Activated naive CD8-positive, alpha-beta T cell (primary cell): ENCODE measurements around the gene TNRC18.

Source experiments
- H3K27ac Mint-ChIP-seq: one replicate; pipeline ENCODE4 v1.8.0; 2021; ENCODE audit warnings: mixed read lengths
- H3K27me3 Mint-ChIP-seq: one replicate; pipeline ENCODE4 v1.8.0; 2021; ENCODE audit warnings: mixed read lengths
- H3K36me3 Mint-ChIP-seq: one replicate; pipeline ENCODE4 v1.8.0; 2021; ENCODE audit warnings: mixed read lengths
- H3K4me1 Mint-ChIP-seq: one replicate; pipeline ENCODE4 v1.8.0; 2021; ENCODE audit warnings: low read depth, mixed read lengths
- H3K4me3 Mint-ChIP-seq: one replicate; pipeline ENCODE4 v1.8.0; 2021; ENCODE audit warnings: mild to moderate bottlenecking, mixed read lengths
- H3K9me3 Mint-ChIP-seq: one replicate; pipeline ENCODE4 v1.8.0; 2021; ENCODE audit warnings: low read depth, mixed read lengths

Gene TNRC18

GRCh38 chr7:5424749-5425506, 1.3 kb upstream of the TNRC18 start:
- Mint-ChIP-seq H3K4me3 (peak overlapping the region; percentile 83), H3K27ac (no peak overlapping the region), H3K4me1 (peaks cover 30% of the 10 kb centered on the region), H3K9me3 (no peaks in the 10 kb centered on the region), H3K27me3 (peaks cover 20% of the 10 kb centered on the region), H3K36me3 (no peaks in the 10 kb centered on the region)

GRCh38 chr7:5423976-5424748, 528 bp upstream of the TNRC18 start:
- peaks cover 15% of the 10 kb centered on the region for H3K27me3 Mint-ChIP-seq

GRCh38 chr7:5422396-5423305, 983 bp downstream of the TNRC18 start:
- Mint-ChIP-seq H3K9me3 (no peaks in the 10 kb centered on the region), H3K27me3 (peaks cover 25% of the 10 kb centered on the region), H3K4me1 (peaks cover 39% of the 10 kb centered on the region), H3K36me3 (no peaks in the 10 kb centered on the region), H3K4me3 (peak overlapping the region; percentile 76), H3K27ac (no peak overlapping the region)

More at GRCh38 chr7:5423976-5424748, 528 bp upstream of the TNRC18 start:
- H3K9me3 Mint-ChIP-seq, result no peaks in the 10 kb centered on the region
- H3K36me3 Mint-ChIP-seq, result no peaks in the 10 kb centered on the region
- peak overlapping the region; percentile 83 for H3K4me3 Mint-ChIP-seq
- no peak overlapping the region for H3K27ac Mint-ChIP-seq
- peaks cover 29% of the 10 kb centered on the region for H3K4me1 Mint-ChIP-seq

- H3K27me3 Mint-ChIP-seq, result peaks cover 25% of the 10 kb centered on the region
- H3K27ac Mint-ChIP-seq, result no peak overlapping the region
- H3K4me1 Mint-ChIP-seq, result peaks cover 36% of the 10 kb centered on the region
- peak overlapping the region; percentile 76 for H3K4me3 Mint-ChIP-seq
- no peaks in the 10 kb centered on the region for H3K9me3 Mint-ChIP-seq
- no peaks in the 10 kb centered on the region for H3K36me3 Mint-ChIP-seq
These were observed 1.8 kb downstream of the TNRC18 start for GRCh38 chr7:5421714-5422395.

GRCh38 chr7:5420881-5421713, 2.5 kb downstream of the TNRC18 start:
- Mint-ChIP-seq H3K27ac (no peak overlapping the region), H3K4me1 (peaks cover 35% of the 10 kb centered on the region), H3K4me3 (peak overlapping the region; percentile 76), H3K27me3 (peaks cover 24% of the 10 kb centered on the region), H3K36me3 (no peaks in the 10 kb centered on the region), H3K9me3 (no peaks in the 10 kb centered on the region)

GRCh38 chr7:5420067-5420880, 3.4 kb downstream of the TNRC18 start:
- no peaks in the 10 kb centered on the region for H3K36me3 Mint-ChIP-seq
- peak overlapping the region; percentile 69 for H3K4me3 Mint-ChIP-seq
- peaks cover 30% of the 10 kb centered on the region for H3K4me1 Mint-ChIP-seq
- no peaks in the 10 kb centered on the region for H3K9me3 Mint-ChIP-seq
- peaks cover 19% of the 10 kb centered on the region for H3K27me3 Mint-ChIP-seq
- H3K27ac Mint-ChIP-seq, result no peak overlapping the region

- Mint-ChIP-seq H3K4me3 (peak overlapping the region; percentile 78), H3K4me1 (peaks cover 25% of the 10 kb centered on the region), H3K9me3 (no peaks in the 10 kb centered on the region), H3K27me3 (peaks cover 16% of the 10 kb centered on the region), H3K36me3 (no peaks in the 10 kb centered on the region), H3K27ac (no peak overlapping the region)
These were observed 4.0 kb downstream of the TNRC18 start for GRCh38 chr7:5419539-5420066.

- Mint-ChIP-seq H3K9me3 (no peaks in the 10 kb centered on the region), H3K27me3 (peaks cover 14% of the 10 kb centered on the region), H3K36me3 (no peaks in the 10 kb centered on the region), H3K4me3 (peak overlapping the region; percentile 75), H3K27ac (no peak overlapping the region), H3K4me1 (peaks cover 21% of the 10 kb centered on the region)
These were observed 5.4 kb downstream of the TNRC18 start for GRCh38 chr7:5418285-5418582.

- Mint-ChIP-seq H3K27me3 (peaks cover 13% of the 10 kb centered on the region), H3K4me3 (no peak overlapping the region), H3K36me3 (no peaks in the 10 kb centered on the region), H3K27ac (no peak overlapping the region), H3K9me3 (no peaks in the 10 kb centered on the region), H3K4me1 (peaks cover 21% of the 10 kb centered on the region)
These were observed 6.2 kb downstream of the TNRC18 start for GRCh38 chr7:5417106-5418071.

GRCh38 chr7:5414916-5415315, 8.7 kb downstream of the TNRC18 start:
- H3K9me3 Mint-ChIP-seq, result no peaks in the 10 kb centered on the region
- no peaks in the 10 kb centered on the region for H3K36me3 Mint-ChIP-seq
- H3K4me3 Mint-ChIP-seq, result no peak overlapping the region
- H3K27ac Mint-ChIP-seq, result no peak overlapping the region
- H3K27me3 Mint-ChIP-seq, result peaks cover 13% of the 10 kb centered on the region
- H3K4me1 Mint-ChIP-seq, result peaks cover 14% of the 10 kb centered on the region

- H3K4me1 Mint-ChIP-seq, result peaks cover 3% of the 10 kb centered on the region
- no peak overlapping the region for H3K27ac Mint-ChIP-seq
- no peak overlapping the region for H3K4me3 Mint-ChIP-seq
- no peaks in the 10 kb centered on the region for H3K9me3 Mint-ChIP-seq
- H3K36me3 Mint-ChIP-seq, result no peaks in the 10 kb centered on the region
- H3K27me3 Mint-ChIP-seq, result peaks cover 8% of the 10 kb centered on the region
These were observed 10.2 kb downstream of the TNRC18 start for GRCh38 chr7:5413449-5413786.

- H3K4me1 Mint-ChIP-seq, result no peaks in the 10 kb centered on the region
- H3K27ac Mint-ChIP-seq, result no peak overlapping the region
- H3K27me3 Mint-ChIP-seq, result peaks cover 2% of the 10 kb centered on the region
- no peaks in the 10 kb centered on the region for H3K9me3 Mint-ChIP-seq
- no peaks in the 10 kb centered on the region for H3K36me3 Mint-ChIP-seq
- H3K4me3 Mint-ChIP-seq, result no peak overlapping the region
These were observed 14.9 kb downstream of the TNRC18 start for GRCh38 chr7:5408777-5409176.
